ENCODE data around the gene OR5K3. TPM values are rescaled to one million over a fixed set of nuclear protein-coding genes. Genes with fewer than 3 reads are reported as not detected.

Gene OR5K3
- total and polyA plus RNA-seq, 2 donors (not counting 3 experiments of a cell fraction or from before 2014, with no cell fraction given), result not detected

GRCh38 chr3:98359250-98359649, 31.2 kb upstream of the OR5K3 start:
- H2AFZ ChIP-seq (ENCODE audit: low read depth, low read length), result no peak overlapping the region

More at GRCh38 chr3:98359250-98359649, 31.2 kb upstream of the OR5K3 start:
- Histone ChIP-seq H3K4me1 (ENCODE audit: control insufficient read depth, extremely low read depth, insufficient read depth, low read length) (no peaks in the 10 kb centered on the region), H3K9me3 (replicated peaks; ENCODE audit: control insufficient read depth, insufficient read depth, low read length) (no peaks in the 10 kb centered on the region), H3K79me2 (ENCODE audit: control insufficient read depth, insufficient read depth, low read length) (no peaks in the 10 kb centered on the region), H4K20me1 (replicated peaks; ENCODE audit: control insufficient read depth, extremely low read depth, insufficient read depth, low read length) (no peaks in the 10 kb centered on the region), H3K4me3 (replicated peaks in 1 of 3; ENCODE audit: insufficient read depth in 1 of 3, low read depth in 1 of 3, low read length in 3 of 3) (no peak overlapping the region), H3K9ac (replicated peaks; ENCODE audit: extremely low read depth, insufficient read depth, low read length) (no peak overlapping the region), H3K36me3 (ENCODE audit: control insufficient read depth in 2 of 2, extremely low read depth in 1 of 2, insufficient read depth in 2 of 2, low read length in 2 of 2) (no peaks in the 10 kb centered on the region), H3K4me2 (ENCODE audit: insufficient read depth, low read length) (no peak overlapping the region), H3K27me3 (ENCODE audit: control insufficient read depth in 2 of 2, insufficient read depth in 2 of 2, low read length in 2 of 2) (no peaks in the 10 kb centered on the region), H3K9me1 (replicated peaks; ENCODE audit: control insufficient read depth, extremely low read depth, insufficient read depth, low read length) (no peaks in the 10 kb centered on the region), H3K27ac (ENCODE audit: insufficient read depth, low read depth, low read length) (no peak overlapping the region)
- CTCF ChIA-PET, result interaction anchor here (0.8 kb wide), 1 partner anchor 16 kb away, joined by 3 read pairs; no protein-coding TSS in a partner anchor
- dilution Hi-C loops (cut with MboI; ENCODE audit: extremely low pct_ligation_motif_present, low sequenced_read_pairs), result no loop called here
- BruUV-seq (replicated peaks), result no TSS peak
- intact Hi-C loops (cut with micrococcal nuclease), result no loop called here
- POLR2A ChIA-PET, result no interaction called here
- TF ChIP-seq POLR2A (IDR thresholded peaks at IDR 0.05; ENCODE audit: low read depth, low read length) (no peak), POLR2AphosphoS5 (IDR thresholded peaks at IDR 0.05; ENCODE audit: insufficient read depth, low read depth, low read length) (no peak), MYC (IDR thresholded peaks at IDR 0.05; ENCODE audit: low read depth, low read length) (no peak), EZH2 (IDR thresholded peaks at IDR 0.05; ENCODE audit: borderline replicate concordance, low read depth, low read length, severe bottlenecking) (no peak), FOS (IDR thresholded peaks at IDR 0.05; ENCODE audit: borderline replicate concordance, insufficient read depth, low read length) (no peak), CTCF (IDR thresholded peaks at IDR 0.05; ENCODE audit: extremely low read depth in 1 of 2, insufficient read depth in 1 of 2, low read depth in 1 of 2, low read length in 2 of 2) (no peak), GATA2 (IDR thresholded peaks at IDR 0.05; ENCODE audit: insufficient read depth, insufficient read length, low read depth, low read length) (no peak), MAX (IDR thresholded peaks at IDR 0.05; ENCODE audit: insufficient read depth, insufficient read length) (no peak), JUN (IDR thresholded peaks at IDR 0.05; ENCODE audit: borderline replicate concordance, insufficient read depth, insufficient read length, low read depth) (no peak)
- FAIRE-seq (no peak), DNase-seq (ENCODE audit: low read depth, low spot score) (no peak)

All from endothelial cell of umbilical vein (primary cell).